ENCODE results near the gene NTN5. TPM values are rescaled to one million over a fixed set of nuclear protein-coding genes. Genes with fewer than 3 reads are reported as not detected.

NTN5 gene
- total RNA-seq, 1 donor = under 0.01 TPM

GRCh38 chr19:48639483-48640375, 33.1 kb downstream of the NTN5 start:
- Histone ChIP-seq H3K36me3 (ENCODE audit: insufficient read depth, low read length) (no peaks in the 10 kb centered on the region), H3K9me3 (ENCODE audit: low read depth, low read length) (no peaks in the 10 kb centered on the region), H3K27me3 (ENCODE audit: insufficient read depth, low read length) (peaks cover 5% of the 10 kb centered on the region), H3K4me1 (ENCODE audit: insufficient read depth, low read length) (peaks cover 31% of the 10 kb centered on the region), H3K4me3 (ENCODE audit: insufficient read depth, low read length) (no peak overlapping the region), H2AFZ (ENCODE audit: low read length) (no peak overlapping the region), H4K20me1 (ENCODE audit: insufficient read depth, low read length) (no peaks in the 10 kb centered on the region), H3K79me2 (ENCODE audit: insufficient read depth, low read length) (no peaks in the 10 kb centered on the region), H3K4me2 (ENCODE audit: insufficient read depth, low read length) (no peak overlapping the region), H3K27ac (ENCODE audit: low read depth, low read length) (no peak overlapping the region)
- DNase-seq (ENCODE audit: insufficient read length, low spot score, missing footprints) = peak; percentile 77
- TF ChIP-seq CTCF (IDR thresholded peaks at IDR 0.05; ENCODE audit: extremely low read depth, low read depth, low read length) = no peak

GRCh38 chr19:48638831-48639381, 33.9 kb downstream of the NTN5 start:
- Histone ChIP-seq H3K9me3 (ENCODE audit: low read depth, low read length) (no peaks in the 10 kb centered on the region), H3K27ac (ENCODE audit: low read depth, low read length) (no peak overlapping the region), H3K79me2 (ENCODE audit: insufficient read depth, low read length) (no peaks in the 10 kb centered on the region), H3K4me2 (ENCODE audit: insufficient read depth, low read length) (peak overlapping the region; percentile 73), H2AFZ (ENCODE audit: low read length) (peak overlapping the region; percentile 90), H3K4me1 (ENCODE audit: insufficient read depth, low read length) (peaks cover 37% of the 10 kb centered on the region), H4K20me1 (ENCODE audit: insufficient read depth, low read length) (no peaks in the 10 kb centered on the region), H3K4me3 (ENCODE audit: insufficient read depth, low read length) (no peak overlapping the region), H3K36me3 (ENCODE audit: insufficient read depth, low read length) (no peaks in the 10 kb centered on the region), H3K27me3 (ENCODE audit: insufficient read depth, low read length) (peaks cover 5% of the 10 kb centered on the region)
- no peak for TF ChIP-seq CTCF (IDR thresholded peaks at IDR 0.05; ENCODE audit: extremely low read depth, low read depth, low read length)
- peak; percentile 78 for DNase-seq (ENCODE audit: insufficient read length, low spot score, missing footprints)

GRCh38 chr19:48637948-48638830, 34.6 kb downstream of the NTN5 start:
- peak; percentile 99 for DNase-seq (ENCODE audit: insufficient read length, low spot score, missing footprints)
- no peaks in the 10 kb centered on the region for H3K36me3 ChIP-seq (ENCODE audit: insufficient read depth, low read length)
- TF ChIP-seq CTCF (IDR thresholded peaks at IDR 0.05; ENCODE audit: extremely low read depth, low read depth, low read length) = no peak
- H3K4me3 ChIP-seq (ENCODE audit: insufficient read depth, low read length) = peak overlapping the region; percentile 70
- H3K4me2 ChIP-seq (ENCODE audit: insufficient read depth, low read length) = peak overlapping the region; percentile 73
- peak overlapping the region; percentile 90 for H2AFZ ChIP-seq (ENCODE audit: low read length)
- H4K20me1 ChIP-seq (ENCODE audit: insufficient read depth, low read length) = no peaks in the 10 kb centered on the region
- H3K27ac ChIP-seq (ENCODE audit: low read depth, low read length) = peak overlapping the region; percentile 47
- H3K9me3 ChIP-seq (ENCODE audit: low read depth, low read length) = no peaks in the 10 kb centered on the region
- H3K4me1 ChIP-seq (ENCODE audit: insufficient read depth, low read length) = peaks cover 45% of the 10 kb centered on the region
- H3K79me2 ChIP-seq (ENCODE audit: insufficient read depth, low read length) = no peaks in the 10 kb centered on the region
- H3K27me3 ChIP-seq (ENCODE audit: insufficient read depth, low read length) = peaks cover 5% of the 10 kb centered on the region
